Measurements from ENCODE around the gene RBM20.
A peak's percentile ranks its signal among the peaks of the same experiment; 100 is the strongest.
"Not testable (repeated sequence)": the region's sequence is repeated elsewhere in the genome, so short reads cannot be mapped to it uniquely, and the experiment has no call there.

RBM20 gene

DNA sequence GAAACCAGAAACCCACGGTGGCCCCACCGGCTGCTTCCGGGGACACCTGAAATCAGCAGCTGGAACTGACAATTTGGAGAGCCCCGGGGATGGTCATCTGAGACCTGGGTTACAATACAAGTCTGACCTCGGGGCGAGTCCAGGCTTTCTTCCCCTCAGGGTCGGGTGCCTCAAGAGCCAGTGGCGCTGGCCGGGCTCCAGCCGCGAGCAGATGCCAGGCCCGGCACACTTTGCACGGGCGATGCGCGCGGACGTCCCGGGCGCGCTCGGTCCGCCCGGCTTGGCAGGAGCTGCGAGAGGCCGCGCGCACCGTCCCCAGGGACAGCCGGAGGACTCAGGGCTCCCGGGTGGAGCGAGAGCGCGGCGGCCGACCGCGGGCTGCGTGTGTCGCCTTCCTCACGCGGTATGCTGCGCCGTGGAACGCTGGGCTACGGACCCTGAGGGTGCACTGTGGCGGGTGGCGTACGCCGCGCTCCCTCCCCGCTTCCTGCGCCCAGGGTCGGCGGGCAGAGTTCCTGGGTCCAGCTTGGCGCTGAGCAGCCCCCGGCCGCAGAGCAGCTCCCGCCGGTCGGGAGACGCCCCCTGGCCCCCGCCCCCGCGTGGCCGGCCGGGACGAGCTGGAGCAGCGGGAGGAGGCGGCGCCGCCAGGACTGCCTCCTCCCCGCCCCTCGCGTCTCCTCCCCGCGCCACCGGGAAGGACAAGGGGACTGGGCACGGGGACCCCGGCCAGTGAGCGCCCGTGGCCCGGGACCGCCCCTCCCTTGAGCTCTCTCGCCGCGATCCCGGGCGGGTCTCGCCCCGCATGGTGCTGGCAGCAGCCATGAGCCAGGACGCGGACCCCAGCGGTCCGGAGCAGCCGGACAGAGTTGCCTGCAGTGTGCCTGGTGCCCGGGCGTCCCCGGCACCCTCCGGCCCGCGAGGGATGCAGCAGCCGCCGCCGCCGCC, at the start of gene RBM20:
Gene RBM20, plus strand, starts transcription at position 684 of the 945 bp plus-strand sequence. Its CDS starts 119 bp downstream, at position 803.
- peak within 1 kb of the TSS; percentile 69 for H3K27ac ChIP-seq (ENCODE audit: low read depth, low read length)
- peak within 1 kb of the TSS; percentile 31 for H3K9ac ChIP-seq (ENCODE audit: low read length)

DNA sequence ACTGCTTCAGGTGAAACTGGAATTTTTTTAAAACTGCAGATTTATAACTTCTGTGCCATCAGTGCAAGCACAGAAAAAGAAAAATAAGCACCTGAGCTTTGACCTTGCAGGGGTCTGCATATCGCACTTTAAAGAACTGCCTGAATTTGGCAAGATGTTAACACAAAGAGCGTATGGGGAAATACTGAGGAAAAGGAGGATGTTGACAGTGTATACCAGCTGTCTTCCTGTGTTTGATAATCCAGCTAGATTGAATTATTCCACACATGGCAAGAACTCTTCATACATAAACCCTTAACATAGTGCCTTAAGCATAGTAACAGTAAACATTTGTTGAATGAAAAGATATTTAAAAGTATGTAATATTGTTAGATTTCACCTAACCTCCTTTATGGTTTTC, 46.7 kb upstream of the RBM20 start:
- no peaks in the 10 kb centered on the region for H3K4me1 ChIP-seq (ENCODE audit: insufficient read depth, low read length)
- H3K27me3 ChIP-seq (ENCODE audit: control insufficient read depth in 1 of 2, insufficient read depth in 2 of 2, low read length in 2 of 2): no peaks in the 10 kb centered on the region
- H3K9me3 ChIP-seq (ENCODE audit: low read length): no peaks in the 10 kb centered on the region
- no peak overlapping the region for H3K4me3 ChIP-seq (ENCODE audit: low read depth in 1 of 2, low read length in 2 of 2)
- H3K9ac ChIP-seq (ENCODE audit: low read length): no peak overlapping the region
- H3K36me3 ChIP-seq (ENCODE audit: insufficient read depth, low read length): peaks cover 35% of the 10 kb centered on the region
- no peak overlapping the region for H3K27ac ChIP-seq (ENCODE audit: low read depth, low read length)

More for the DNA sequence above, at the start of gene RBM20:
- peaks cover 17% of the 10 kb centered on the region for H3K4me1 ChIP-seq (ENCODE audit: insufficient read depth, low read length)
- H3K27me3 ChIP-seq (ENCODE audit: control insufficient read depth in 1 of 2, insufficient read depth in 2 of 2, low read length in 2 of 2): peaks cover 6 to 34% of the 10 kb centered on the region in 2 donors
- H3K4me3 ChIP-seq (ENCODE audit: low read depth in 1 of 2, low read length in 2 of 2): peak within 1 kb of the TSS; percentile 44 to 58
- no peaks in the 10 kb centered on the region for H3K36me3 ChIP-seq (ENCODE audit: insufficient read depth, low read length)
- H3K9me3 ChIP-seq (ENCODE audit: low read length): no peaks in the 10 kb centered on the region

DNA sequence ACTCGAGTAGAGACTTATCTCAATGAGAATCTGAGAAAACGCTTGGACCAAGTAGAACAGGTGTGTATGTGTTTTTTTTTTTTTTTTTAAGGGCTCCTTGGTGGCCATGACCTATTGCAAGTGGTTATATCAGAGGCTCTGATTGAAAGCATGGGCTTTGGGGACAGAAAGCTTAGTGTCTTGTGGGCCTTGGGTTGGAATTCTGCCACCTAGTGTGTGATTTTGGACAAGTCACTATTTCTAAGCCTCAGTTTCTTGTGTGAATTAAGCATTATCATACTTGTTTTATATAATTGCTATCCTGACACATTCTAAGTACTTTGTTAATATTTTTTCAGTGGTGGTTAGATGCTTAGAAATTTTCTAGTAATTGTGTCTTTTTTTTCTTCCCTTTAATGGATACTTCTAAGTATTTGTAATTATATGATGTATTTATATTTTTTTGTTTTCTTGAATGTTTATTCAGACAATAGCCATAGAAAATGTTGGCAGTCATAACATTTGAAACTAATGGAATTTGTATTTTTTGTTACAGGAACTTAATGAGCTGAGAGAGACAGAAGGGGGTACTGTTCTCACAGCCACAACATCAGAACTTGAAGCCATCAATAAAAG, 43.5 kb upstream of the RBM20 start:
- H3K27ac ChIP-seq (ENCODE audit: low read depth, low read length): no peak overlapping the region
- peaks cover 40% of the 10 kb centered on the region for H3K36me3 ChIP-seq (ENCODE audit: insufficient read depth, low read length)
- H3K4me1 ChIP-seq (ENCODE audit: insufficient read depth, low read length): no peaks in the 10 kb centered on the region
- no peaks in the 10 kb centered on the region for H3K27me3 ChIP-seq (ENCODE audit: control insufficient read depth in 1 of 2, insufficient read depth in 2 of 2, low read length in 2 of 2)
- H3K4me3 ChIP-seq (ENCODE audit: low read depth in 1 of 2, low read length in 2 of 2): no peak overlapping the region
- H3K9me3 ChIP-seq (ENCODE audit: low read length): no peaks in the 10 kb centered on the region
- H3K9ac ChIP-seq (ENCODE audit: low read length): no peak overlapping the region

DNA sequence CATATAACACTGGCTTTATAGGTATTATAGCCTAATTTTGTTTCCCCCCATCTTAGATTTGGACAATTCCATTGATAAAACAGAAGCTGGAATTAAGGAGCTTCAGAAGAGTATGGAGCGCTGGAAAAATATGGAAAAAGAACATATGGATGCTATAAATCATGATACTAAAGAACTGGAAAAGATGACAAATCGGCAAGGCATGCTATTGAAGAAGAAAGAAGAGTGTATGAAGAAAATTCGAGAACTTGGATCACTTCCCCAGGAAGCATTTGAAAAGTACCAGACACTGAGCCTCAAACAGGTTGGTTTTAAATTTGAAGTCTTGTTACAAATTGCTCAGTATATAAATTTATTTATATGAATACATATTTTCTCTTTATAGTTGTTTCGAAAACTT, 42.6 kb upstream of the RBM20 start:
- no peak overlapping the region for H3K4me3 ChIP-seq (ENCODE audit: low read depth in 1 of 2, low read length in 2 of 2)
- H3K36me3 ChIP-seq (ENCODE audit: insufficient read depth, low read length): peaks cover 40% of the 10 kb centered on the region
- H3K9ac ChIP-seq (ENCODE audit: low read length): no peak overlapping the region
- H3K4me1 ChIP-seq (ENCODE audit: insufficient read depth, low read length): no peaks in the 10 kb centered on the region
- no peak overlapping the region for H3K27ac ChIP-seq (ENCODE audit: low read depth, low read length)
- no peaks in the 10 kb centered on the region for H3K27me3 ChIP-seq (ENCODE audit: control insufficient read depth in 1 of 2, insufficient read depth in 2 of 2, low read length in 2 of 2)
- H3K9me3 ChIP-seq (ENCODE audit: low read length): no peaks in the 10 kb centered on the region

DNA sequence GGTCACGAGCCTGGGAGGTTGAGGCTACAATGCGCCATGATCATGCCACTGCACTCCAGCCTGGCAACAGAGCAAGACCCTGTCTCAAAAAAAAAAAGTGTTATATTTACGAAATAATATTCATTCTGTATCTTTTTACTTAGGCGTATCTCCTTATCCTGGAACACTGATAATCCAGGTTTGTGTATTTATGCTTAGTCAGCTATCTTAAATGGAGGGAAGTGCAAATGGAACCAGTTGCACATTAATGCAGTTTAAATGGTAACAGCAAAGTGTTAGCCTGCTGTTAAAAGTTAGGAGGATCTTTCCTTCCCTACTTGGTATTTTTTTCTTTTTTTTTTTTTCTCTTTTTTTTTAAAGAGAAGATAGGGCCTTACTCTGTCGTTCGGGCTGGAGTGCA, 36.0 kb upstream of the RBM20 start:
- Histone ChIP-seq H3K36me3 (ENCODE audit: insufficient read depth, low read length) (peaks cover 20% of the 10 kb centered on the region), H3K27ac (ENCODE audit: low read depth, low read length) (no peak overlapping the region), H3K27me3 (ENCODE audit: control insufficient read depth in 1 of 2, insufficient read depth in 2 of 2, low read length in 2 of 2) (no peaks in the 10 kb centered on the region), H3K4me1 (ENCODE audit: insufficient read depth, low read length) (no peaks in the 10 kb centered on the region), H3K9me3 (ENCODE audit: low read length) (no peaks in the 10 kb centered on the region), H3K4me3 (ENCODE audit: low read depth in 1 of 2, low read length in 2 of 2) (no peak overlapping the region), H3K9ac (ENCODE audit: low read length) (no peak overlapping the region)

DNA sequence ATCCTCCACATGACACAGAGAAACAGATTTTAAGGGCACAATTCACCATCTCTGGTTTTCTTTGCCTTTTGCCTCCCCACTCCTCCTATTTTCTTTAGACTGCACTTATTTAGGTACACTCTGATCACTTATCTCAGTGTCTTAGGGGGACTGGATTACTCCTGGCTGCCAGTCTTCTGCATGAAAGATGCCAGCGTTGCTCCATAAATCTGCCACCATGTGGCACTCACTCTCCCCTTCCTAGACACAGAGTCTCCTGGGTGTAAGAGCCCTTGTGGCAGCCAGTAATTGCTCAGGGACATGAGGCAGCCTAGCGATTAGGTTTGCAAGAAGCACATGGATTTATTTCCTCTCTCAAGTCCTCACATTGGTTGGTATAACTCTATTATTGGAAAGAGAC, 34.5 kb upstream of the RBM20 start:
- no peaks in the 10 kb centered on the region for H3K9me3 ChIP-seq (ENCODE audit: low read length)
- no peaks in the 10 kb centered on the region for H3K4me1 ChIP-seq (ENCODE audit: insufficient read depth, low read length)
- H3K4me3 ChIP-seq (ENCODE audit: low read depth in 1 of 2, low read length in 2 of 2): no peak overlapping the region
- H3K36me3 ChIP-seq (ENCODE audit: insufficient read depth, low read length): peaks cover 12% of the 10 kb centered on the region
- H3K9ac ChIP-seq (ENCODE audit: low read length): no peak overlapping the region
- no peaks in the 10 kb centered on the region for H3K27me3 ChIP-seq (ENCODE audit: control insufficient read depth in 1 of 2, insufficient read depth in 2 of 2, low read length in 2 of 2)
- H3K27ac ChIP-seq (ENCODE audit: low read depth, low read length): no peak overlapping the region

DNA sequence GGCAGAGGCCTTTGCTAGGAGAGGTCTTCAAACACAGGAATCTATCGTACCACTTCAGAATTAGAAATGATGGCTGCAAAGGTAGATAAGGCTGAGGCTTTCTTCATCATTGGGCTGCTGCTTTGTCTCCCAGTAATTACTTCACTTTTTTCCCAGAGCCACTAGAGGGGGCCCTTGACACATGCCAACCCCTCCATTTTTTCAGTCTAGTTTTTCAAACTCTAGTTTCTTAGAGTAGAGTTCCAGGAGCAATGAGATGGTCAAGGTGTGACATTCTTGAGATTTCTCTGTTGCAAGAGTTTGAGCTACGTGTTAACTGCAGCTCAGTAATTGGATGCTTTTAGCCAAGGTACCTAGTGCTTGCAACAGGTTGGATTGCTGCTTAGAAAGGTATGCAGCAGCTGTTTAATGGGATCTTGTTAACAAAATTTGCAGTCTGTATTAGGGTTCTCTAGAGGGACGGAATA, 33.8 kb upstream of the RBM20 start:
- no peak overlapping the region for H3K9ac ChIP-seq (ENCODE audit: low read length)
- H3K4me3 ChIP-seq (ENCODE audit: low read depth in 1 of 2, low read length in 2 of 2): no peak overlapping the region
- no peaks in the 10 kb centered on the region for H3K4me1 ChIP-seq (ENCODE audit: insufficient read depth, low read length)
- no peaks in the 10 kb centered on the region for H3K27me3 ChIP-seq (ENCODE audit: control insufficient read depth in 1 of 2, insufficient read depth in 2 of 2, low read length in 2 of 2)
- H3K36me3 ChIP-seq (ENCODE audit: insufficient read depth, low read length): peaks cover 6% of the 10 kb centered on the region
- no peak overlapping the region for H3K27ac ChIP-seq (ENCODE audit: low read depth, low read length)
- no peaks in the 10 kb centered on the region for H3K9me3 ChIP-seq (ENCODE audit: low read length)

DNA sequence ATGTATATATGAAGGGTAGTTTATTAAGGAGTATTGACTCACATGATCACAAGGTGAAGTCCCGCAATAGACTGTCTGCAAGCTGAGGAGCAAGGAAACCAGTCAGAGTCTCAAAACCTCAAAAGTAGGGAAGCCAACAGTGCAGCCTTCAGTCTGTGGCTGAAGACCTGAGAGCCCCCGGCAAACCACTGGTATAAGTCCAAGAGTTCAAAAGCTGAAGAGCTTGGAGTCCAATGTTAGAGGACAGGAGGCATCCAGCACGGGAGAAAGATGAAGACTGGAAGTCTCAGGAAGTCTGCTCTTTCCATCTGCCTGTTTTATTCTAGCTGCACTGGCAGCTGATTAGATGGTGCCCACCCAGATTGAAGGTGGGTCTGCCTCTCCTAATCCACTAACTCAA, 33.4 kb upstream of the RBM20 start:
- not testable (repeated sequence) for H3K9ac ChIP-seq (ENCODE audit: low read length); H3K36me3 ChIP-seq (ENCODE audit: insufficient read depth, low read length); H3K9me3 ChIP-seq (ENCODE audit: low read length); H3K4me3 ChIP-seq (ENCODE audit: low read depth in 1 of 2, low read length in 2 of 2); H3K27me3 ChIP-seq (ENCODE audit: control insufficient read depth in 1 of 2, insufficient read depth in 2 of 2, low read length in 2 of 2); H3K27ac ChIP-seq (ENCODE audit: low read depth, low read length); H3K4me1 ChIP-seq (ENCODE audit: insufficient read depth, low read length)

DNA sequence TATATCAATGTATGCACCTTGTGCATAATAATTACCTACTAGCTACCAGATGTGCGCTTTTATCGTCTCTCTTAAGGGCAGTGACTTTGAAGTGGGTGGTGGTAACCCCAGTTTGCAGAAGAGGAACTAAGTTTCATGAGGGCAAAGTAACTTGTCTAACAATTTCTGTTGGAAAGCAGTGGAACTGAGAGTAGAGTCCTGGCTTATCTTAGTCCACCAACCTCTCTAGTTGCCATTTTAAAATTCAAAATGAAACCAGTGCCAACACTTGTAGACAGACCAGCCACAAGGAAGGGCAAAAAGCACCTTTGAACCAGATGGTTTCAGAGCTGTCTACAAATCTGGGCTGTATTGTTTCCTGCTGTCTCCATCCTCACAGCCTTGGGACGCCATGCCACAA, 32.0 kb upstream of the RBM20 start:
- Histone ChIP-seq H3K27ac (ENCODE audit: low read depth, low read length) (no peak overlapping the region), H3K9ac (ENCODE audit: low read length) (no peak overlapping the region), H3K4me1 (ENCODE audit: insufficient read depth, low read length) (no peaks in the 10 kb centered on the region), H3K27me3 (ENCODE audit: control insufficient read depth in 1 of 2, insufficient read depth in 2 of 2, low read length in 2 of 2) (no peaks in the 10 kb centered on the region), H3K36me3 (ENCODE audit: insufficient read depth, low read length) (no peaks in the 10 kb centered on the region), H3K4me3 (ENCODE audit: low read depth in 1 of 2, low read length in 2 of 2) (no peak overlapping the region), H3K9me3 (ENCODE audit: low read length) (no peaks in the 10 kb centered on the region)

DNA sequence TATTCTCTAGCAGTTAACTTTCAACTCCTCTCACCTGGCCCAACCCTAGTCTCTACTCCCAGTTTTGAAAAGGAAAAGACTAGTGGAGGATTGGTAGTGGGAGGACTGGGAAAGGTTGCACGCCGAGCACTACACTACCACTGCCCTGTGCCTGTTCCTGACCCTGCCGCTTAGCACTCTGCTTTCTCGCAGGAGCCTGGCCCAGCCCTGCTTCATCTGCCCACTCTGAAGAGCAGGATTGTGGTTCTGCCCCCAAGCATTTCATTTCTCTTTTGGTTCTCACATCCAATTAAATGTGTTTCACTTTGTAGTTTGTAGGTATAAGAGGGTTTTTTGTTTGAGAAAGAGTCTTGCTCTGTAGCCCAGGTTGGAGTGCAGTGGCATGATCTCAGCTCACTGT, 31.5 kb upstream of the RBM20 start:
- H3K9me3 ChIP-seq (ENCODE audit: low read length): no peaks in the 10 kb centered on the region
- no peaks in the 10 kb centered on the region for H3K27me3 ChIP-seq (ENCODE audit: control insufficient read depth in 1 of 2, insufficient read depth in 2 of 2, low read length in 2 of 2)
- no peaks in the 10 kb centered on the region for H3K36me3 ChIP-seq (ENCODE audit: insufficient read depth, low read length)
- no peak overlapping the region for H3K4me3 ChIP-seq (ENCODE audit: low read depth in 1 of 2, low read length in 2 of 2)
- H3K27ac ChIP-seq (ENCODE audit: low read depth, low read length): no peak overlapping the region
- no peaks in the 10 kb centered on the region for H3K4me1 ChIP-seq (ENCODE audit: insufficient read depth, low read length)
- no peak overlapping the region for H3K9ac ChIP-seq (ENCODE audit: low read length)

DNA sequence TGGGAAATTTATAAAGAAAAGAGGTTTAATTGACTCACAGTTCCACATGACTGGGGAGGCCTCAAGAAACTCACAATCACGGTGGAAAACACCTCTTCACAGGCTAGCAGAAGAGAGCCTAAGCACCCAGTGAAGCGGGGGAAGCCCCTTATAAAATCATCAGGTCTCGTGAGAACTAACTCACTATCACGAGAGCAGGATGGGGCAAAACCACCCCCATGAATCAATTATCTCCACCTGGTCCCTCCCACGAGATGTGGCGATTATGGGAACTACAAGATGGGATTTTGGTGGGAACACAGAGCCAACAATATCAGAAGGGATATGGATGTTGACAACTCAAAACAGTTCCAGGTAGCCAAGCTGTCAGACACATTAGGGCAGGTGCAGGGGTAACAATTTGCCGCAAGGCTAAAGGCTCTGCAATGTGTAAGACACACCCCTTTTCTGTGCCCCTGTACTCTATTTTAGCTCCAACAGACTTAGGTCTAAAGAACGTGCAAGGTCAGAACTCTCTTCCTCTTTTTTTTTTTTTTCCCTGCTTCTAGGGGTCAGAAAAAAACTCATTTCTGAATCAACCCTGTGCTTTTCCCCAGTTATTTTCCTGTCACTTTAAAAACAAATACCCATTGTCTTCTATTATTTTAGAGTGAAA, 30.7 kb upstream of the RBM20 start:
- Histone ChIP-seq H3K9ac (ENCODE audit: low read length) (no peak overlapping the region), H3K4me1 (ENCODE audit: insufficient read depth, low read length) (no peaks in the 10 kb centered on the region), H3K27me3 (ENCODE audit: control insufficient read depth in 1 of 2, insufficient read depth in 2 of 2, low read length in 2 of 2) (no peaks in the 10 kb centered on the region), H3K27ac (ENCODE audit: low read depth, low read length) (no peak overlapping the region), H3K9me3 (ENCODE audit: low read length) (no peaks in the 10 kb centered on the region), H3K36me3 (ENCODE audit: insufficient read depth, low read length) (no peaks in the 10 kb centered on the region), H3K4me3 (ENCODE audit: low read depth in 1 of 2, low read length in 2 of 2) (no peak overlapping the region)
